ENCODE data around the gene SLC27A5.

The SLC27A5 gene

DNA sequence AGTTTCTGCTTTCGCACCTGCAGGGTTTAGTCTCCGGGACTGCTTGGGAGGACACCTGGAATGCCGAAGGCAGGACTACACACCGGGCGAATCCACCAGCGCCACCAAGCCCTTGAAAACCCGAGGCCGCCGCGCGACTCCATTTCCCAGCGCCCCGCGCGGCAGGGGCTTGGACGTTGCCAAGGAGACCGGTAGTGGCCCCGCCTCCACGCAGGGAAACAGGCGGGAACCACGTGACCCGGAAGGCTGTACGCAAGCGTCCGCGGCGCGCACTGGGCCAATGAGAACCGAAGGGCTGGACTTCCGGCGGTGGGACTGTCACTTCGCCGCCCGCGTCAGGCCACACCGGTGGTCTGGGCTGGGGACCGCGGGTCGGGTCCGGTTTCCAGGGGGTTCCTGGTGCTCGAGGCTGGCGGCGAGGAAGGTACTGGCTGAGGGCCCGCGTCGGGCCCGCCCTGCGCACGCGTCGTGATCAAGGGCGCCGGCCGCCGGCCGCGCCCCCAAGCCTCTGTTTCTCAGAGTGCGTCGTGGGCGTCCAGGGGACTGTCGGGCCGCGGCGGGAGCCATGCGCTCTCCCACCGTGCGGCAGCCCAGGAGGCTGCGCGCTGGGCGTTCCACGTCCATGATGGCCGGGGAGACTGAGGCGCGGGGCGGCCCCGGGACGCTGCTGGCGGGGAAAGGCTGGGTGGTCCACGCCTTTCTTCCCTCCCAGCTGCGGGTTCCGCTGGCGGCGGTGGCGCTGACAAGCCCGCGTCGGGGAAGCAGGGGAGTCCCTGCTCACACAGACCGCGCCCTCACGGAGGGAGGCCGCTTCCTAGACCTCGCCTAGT, 44.8 kb downstream of the SLC27A5 start, which contains the start of gene ZNF324:
ZNF324 (plus strand) TSS at position 321 of the 830 bp plus-strand sequence. CDS start 2,106 bp downstream, outside the sequence.
- Histone ChIP-seq H2AK5ac (ENCODE audit: low read length, severe bottlenecking) (no peak within 1 kb of the TSS), H2BK5ac (ENCODE audit: low read depth, low read length, poor library complexity, severe bottlenecking) (no peak within 1 kb of the TSS), H4K91ac (ENCODE audit: low read length) (peak within 1 kb of the TSS; percentile 67), H3K18ac (ENCODE audit: low read depth in 1 of 2, low read length in 2 of 2) (peak within 1 kb of the TSS; percentile 54 to 80), H3K4me3 (ENCODE audit: insufficient read depth in 1 of 2, low read depth in 1 of 2, low read length in 2 of 2) (peak within 1 kb of the TSS; percentile 90 to 98), H3K36me3 (ENCODE audit: control insufficient read depth in 1 of 2, insufficient read depth in 2 of 2, low read depth in 1 of 2, low read length in 2 of 2) (peaks cover 22 to 29% of the 10 kb centered on the region in 2 experiments), H4K8ac (ENCODE audit: low read length) (peak within 1 kb of the TSS; percentile 60), H3K23ac (ENCODE audit: low read length in 2 of 2) (peak within 1 kb of the TSS in 1 of 2 experiments; percentile 34), H3K9me3 (ENCODE audit: control insufficient read depth, low read length) (no peaks in the 10 kb centered on the region), H2BK12ac (ENCODE audit: low read length in 2 of 2) (peak within 1 kb of the TSS in 1 of 2 experiments; percentile 49), H3K27ac (ENCODE audit: low read length, poor library complexity, severe bottlenecking) (no peak within 1 kb of the TSS), H3K27me3 (ENCODE audit: control insufficient read depth in 1 of 2, insufficient read depth in 1 of 2, low read length in 2 of 2) (no peaks in the 10 kb centered on the region), H2AFZ (ENCODE audit: low read depth, low read length) (peak within 1 kb of the TSS; percentile 97), H3K79me1 (replicated peaks; ENCODE audit: low read length, poor library complexity, severe bottlenecking) (peaks cover 27% of the 10 kb centered on the region), H2BK120ac (ENCODE audit: low read depth, low read length) (no peak within 1 kb of the TSS), H3K4me1 (ENCODE audit: control insufficient read depth, insufficient read depth, low read depth, low read length) (peaks cover 17% of the 10 kb centered on the region), H3K9ac (ENCODE audit: low read length) (peak within 1 kb of the TSS; percentile 91), H3K4ac (ENCODE audit: low read depth in 1 of 2, low read length in 2 of 2) (peak within 1 kb of the TSS; percentile 35 to 81), H2BK15ac (ENCODE audit: low read depth, poor library complexity, severe bottlenecking) (peak within 1 kb of the TSS; percentile 81), H3K4me2 (ENCODE audit: low read length, poor library complexity, severe bottlenecking) (peak within 1 kb of the TSS; percentile 99), H3K14ac (ENCODE audit: low read length in 2 of 2) (peak within 1 kb of the TSS; percentile 26 to 29)
- under 1% methylated on average over 90 of the region's 92 CpGs for WGBS
- DNase-seq, result peak; percentile 97

DNA sequence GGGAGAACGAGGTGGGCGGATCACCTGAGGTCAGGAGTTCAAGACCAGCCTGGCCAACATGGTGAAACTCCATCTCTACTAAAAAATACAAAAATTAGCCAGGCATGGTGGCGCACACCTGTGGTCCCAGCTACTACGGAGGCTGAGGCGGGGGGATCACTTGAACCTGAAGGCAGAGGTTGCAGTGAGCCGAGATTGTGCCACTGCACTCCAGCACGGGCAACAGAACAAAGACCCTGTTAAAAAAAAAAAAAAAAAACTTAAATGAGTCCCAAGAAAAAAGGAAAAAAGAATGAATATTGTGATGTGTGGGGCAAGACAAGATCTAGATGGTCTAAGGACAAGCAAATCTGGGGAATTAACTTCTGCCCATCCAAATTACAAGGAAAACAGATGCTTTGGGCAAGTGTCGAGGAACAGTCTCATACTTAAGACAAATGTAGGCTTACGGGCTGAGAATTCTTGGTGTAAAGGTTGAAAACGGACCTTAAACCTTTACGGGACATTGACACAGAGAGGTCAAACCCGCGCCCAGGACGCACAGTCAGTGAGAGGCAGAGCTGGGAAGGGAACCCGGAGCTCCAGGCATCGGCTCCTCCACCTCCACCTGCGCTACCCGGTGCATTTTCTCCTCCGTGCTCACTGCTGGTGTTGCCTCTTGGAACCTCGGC, 45.6 kb downstream of the SLC27A5 start:
- H2BK5ac ChIP-seq (ENCODE audit: low read depth, low read length, poor library complexity, severe bottlenecking), result no peak overlapping the region
- no peak overlapping the region for H2BK15ac ChIP-seq (ENCODE audit: low read depth, poor library complexity, severe bottlenecking)
- peak overlapping the region; percentile 97 for H2AFZ ChIP-seq (ENCODE audit: low read depth, low read length)
- H3K27ac ChIP-seq (ENCODE audit: low read length, poor library complexity, severe bottlenecking), result no peak overlapping the region
- H3K9me3 ChIP-seq (ENCODE audit: control insufficient read depth, low read length), result no peaks in the 10 kb centered on the region
- no peak overlapping the region for H2BK120ac ChIP-seq (ENCODE audit: low read depth, low read length)
- H3K4me2 ChIP-seq (ENCODE audit: low read length, poor library complexity, severe bottlenecking), result peak overlapping the region; percentile 99
- no peak overlapping the region for H2AK5ac ChIP-seq (ENCODE audit: low read length, severe bottlenecking)
- peak overlapping the region in 1 of 2 experiments; percentile 49 for H2BK12ac ChIP-seq (ENCODE audit: low read length in 2 of 2)
- H3K23ac ChIP-seq (ENCODE audit: low read length in 2 of 2), result no peak overlapping the region
- peak overlapping the region; percentile 5 for H4K8ac ChIP-seq (ENCODE audit: low read length)
- H3K18ac ChIP-seq (ENCODE audit: low read depth in 1 of 2, low read length in 2 of 2), result no peak overlapping the region
- H3K36me3 ChIP-seq (ENCODE audit: control insufficient read depth in 1 of 2, insufficient read depth in 2 of 2, low read depth in 1 of 2, low read length in 2 of 2), result peaks cover 17 to 22% of the 10 kb centered on the region in 2 experiments
- H3K4me1 ChIP-seq (ENCODE audit: control insufficient read depth, insufficient read depth, low read depth, low read length), result peaks cover 17% of the 10 kb centered on the region
- no peaks in the 10 kb centered on the region for H3K27me3 ChIP-seq (ENCODE audit: control insufficient read depth in 1 of 2, insufficient read depth in 1 of 2, low read length in 2 of 2)
- H3K4me3 ChIP-seq (ENCODE audit: insufficient read depth in 1 of 2, low read depth in 1 of 2, low read length in 2 of 2), result peak overlapping the region; percentile 53 to 90
- DNase-seq, result no peak
- peak overlapping the region; percentile 91 for H3K9ac ChIP-seq (ENCODE audit: low read length)
- no peak overlapping the region for H4K91ac ChIP-seq (ENCODE audit: low read length)
- H3K14ac ChIP-seq (ENCODE audit: low read length in 2 of 2), result peak overlapping the region in 1 of 2 experiments; percentile 26
- no peak overlapping the region for H3K4ac ChIP-seq (ENCODE audit: low read depth in 1 of 2, low read length in 2 of 2)
- 41% methylated on average over 18 of the region's 20 CpGs for WGBS
- peaks cover 24% of the 10 kb centered on the region for H3K79me1 ChIP-seq (replicated peaks; ENCODE audit: low read length, poor library complexity, severe bottlenecking)

DNA sequence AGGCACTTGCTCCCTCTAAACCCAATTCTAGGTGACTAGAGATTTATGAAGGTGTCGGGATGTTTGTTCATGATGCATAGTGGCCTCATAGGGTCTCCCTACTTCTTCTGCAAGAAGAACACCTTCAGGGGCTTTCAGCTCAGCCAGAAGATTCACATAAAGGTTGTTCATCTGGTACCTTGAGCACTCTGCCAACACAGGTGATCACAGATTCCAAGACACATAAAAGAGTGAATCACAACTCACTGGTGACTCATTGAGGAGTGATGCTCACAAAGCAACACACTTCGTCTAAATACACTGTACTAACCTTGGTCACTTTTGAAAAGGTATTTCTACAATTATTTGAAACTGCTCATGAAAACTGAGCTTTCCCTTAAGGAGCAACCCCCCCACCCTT, 51.8 kb downstream of the SLC27A5 start:
- no peaks in the 10 kb centered on the region for H3K4me1 ChIP-seq (ENCODE audit: control insufficient read depth, insufficient read depth, low read depth, low read length)
- H3K79me1 ChIP-seq (replicated peaks; ENCODE audit: low read length, poor library complexity, severe bottlenecking), result peaks cover 6% of the 10 kb centered on the region
- H2BK120ac ChIP-seq (ENCODE audit: low read depth, low read length), result no peak overlapping the region
- no peak overlapping the region for H2AK5ac ChIP-seq (ENCODE audit: low read length, severe bottlenecking)
- no peak overlapping the region for H3K23ac ChIP-seq (ENCODE audit: low read length in 2 of 2)
- DNase-seq, result no peak
- no peak overlapping the region for H4K8ac ChIP-seq (ENCODE audit: low read length)
- H2BK12ac ChIP-seq (ENCODE audit: low read length in 2 of 2), result no peak overlapping the region
- no peak overlapping the region for H3K14ac ChIP-seq (ENCODE audit: low read length in 2 of 2)
- H2BK5ac ChIP-seq (ENCODE audit: low read depth, low read length, poor library complexity, severe bottlenecking), result no peak overlapping the region
- H3K4ac ChIP-seq (ENCODE audit: low read depth in 1 of 2, low read length in 2 of 2), result no peak overlapping the region
- H3K4me2 ChIP-seq (ENCODE audit: low read length, poor library complexity, severe bottlenecking), result peak overlapping the region; percentile 21
- H2AFZ ChIP-seq (ENCODE audit: low read depth, low read length), result no peak overlapping the region
- H3K36me3 ChIP-seq (ENCODE audit: control insufficient read depth in 1 of 2, insufficient read depth in 2 of 2, low read depth in 1 of 2, low read length in 2 of 2), result peaks cover 22 to 23% of the 10 kb centered on the region in 2 experiments
- no peak overlapping the region for H4K91ac ChIP-seq (ENCODE audit: low read length)
- no peak overlapping the region for H3K9ac ChIP-seq (ENCODE audit: low read length)
- no peak overlapping the region for H2BK15ac ChIP-seq (ENCODE audit: low read depth, poor library complexity, severe bottlenecking)
- 88% methylated on average over 2 of the region's 2 CpGs for WGBS
- H3K4me3 ChIP-seq (ENCODE audit: insufficient read depth in 1 of 2, low read depth in 1 of 2, low read length in 2 of 2), result no peak overlapping the region
- no peaks in the 10 kb centered on the region for H3K9me3 ChIP-seq (ENCODE audit: control insufficient read depth, low read length)
- H3K27ac ChIP-seq (ENCODE audit: low read length, poor library complexity, severe bottlenecking), result no peak overlapping the region
- H3K27me3 ChIP-seq (ENCODE audit: control insufficient read depth in 1 of 2, insufficient read depth in 1 of 2, low read length in 2 of 2), result no peaks in the 10 kb centered on the region
- no peak overlapping the region for H3K18ac ChIP-seq (ENCODE audit: low read depth in 1 of 2, low read length in 2 of 2)

DNA sequence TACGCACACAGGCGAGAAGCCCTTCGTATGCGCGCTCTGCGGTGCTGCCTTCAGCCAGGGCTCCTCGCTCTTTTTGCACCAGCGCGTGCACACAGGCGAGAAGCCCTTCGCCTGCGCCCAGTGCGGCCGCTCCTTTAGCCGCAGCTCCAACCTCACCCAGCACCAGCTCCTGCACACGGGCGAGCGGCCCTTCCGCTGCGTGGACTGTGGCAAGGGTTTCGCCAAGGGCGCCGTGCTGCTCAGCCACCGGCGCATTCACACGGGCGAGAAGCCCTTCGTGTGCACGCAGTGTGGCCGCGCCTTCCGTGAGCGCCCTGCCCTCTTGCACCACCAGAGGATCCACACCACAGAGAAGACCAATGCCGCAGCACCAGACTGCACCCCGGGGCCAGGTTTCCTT, 55.7 kb downstream of the SLC27A5 start:
- Histone ChIP-seq H2BK120ac (ENCODE audit: low read depth, low read length) (no peak overlapping the region), H3K4ac (ENCODE audit: low read depth in 1 of 2, low read length in 2 of 2) (no peak overlapping the region), H3K9me3 (ENCODE audit: control insufficient read depth, low read length) (no peaks in the 10 kb centered on the region), H2AFZ (ENCODE audit: low read depth, low read length) (no peak overlapping the region), H2BK15ac (ENCODE audit: low read depth, poor library complexity, severe bottlenecking) (no peak overlapping the region), H4K8ac (ENCODE audit: low read length) (no peak overlapping the region), H4K91ac (ENCODE audit: low read length) (no peak overlapping the region), H2AK5ac (ENCODE audit: low read length, severe bottlenecking) (no peak overlapping the region), H3K27ac (ENCODE audit: low read length, poor library complexity, severe bottlenecking) (no peak overlapping the region), H3K36me3 (ENCODE audit: control insufficient read depth in 1 of 2, insufficient read depth in 2 of 2, low read depth in 1 of 2, low read length in 2 of 2) (peaks cover 35 to 37% of the 10 kb centered on the region in 2 experiments), H3K4me2 (ENCODE audit: low read length, poor library complexity, severe bottlenecking) (no peak overlapping the region), H3K9ac (ENCODE audit: low read length) (no peak overlapping the region), H3K18ac (ENCODE audit: low read depth in 1 of 2, low read length in 2 of 2) (no peak overlapping the region), H3K14ac (ENCODE audit: low read length in 2 of 2) (no peak overlapping the region), H2BK12ac (ENCODE audit: low read length in 2 of 2) (no peak overlapping the region), H3K4me3 (ENCODE audit: insufficient read depth in 1 of 2, low read depth in 1 of 2, low read length in 2 of 2) (no peak overlapping the region), H3K4me1 (ENCODE audit: control insufficient read depth, insufficient read depth, low read depth, low read length) (peaks cover 3% of the 10 kb centered on the region), H2BK5ac (ENCODE audit: low read depth, low read length, poor library complexity, severe bottlenecking) (no peak overlapping the region), H3K23ac (ENCODE audit: low read length in 2 of 2) (no peak overlapping the region), H3K27me3 (ENCODE audit: control insufficient read depth in 1 of 2, insufficient read depth in 1 of 2, low read length in 2 of 2) (no peaks in the 10 kb centered on the region), H3K79me1 (replicated peaks; ENCODE audit: low read length, poor library complexity, severe bottlenecking) (peaks cover 15% of the 10 kb centered on the region)
- DNase-seq, result no peak
- WGBS, result 96% methylated on average over 31 of the region's 35 CpGs
